ENCODE data around the gene GFAP.
A peak's percentile ranks its signal among the peaks of the same experiment; 100 is the strongest.

GFAP gene

DNA sequence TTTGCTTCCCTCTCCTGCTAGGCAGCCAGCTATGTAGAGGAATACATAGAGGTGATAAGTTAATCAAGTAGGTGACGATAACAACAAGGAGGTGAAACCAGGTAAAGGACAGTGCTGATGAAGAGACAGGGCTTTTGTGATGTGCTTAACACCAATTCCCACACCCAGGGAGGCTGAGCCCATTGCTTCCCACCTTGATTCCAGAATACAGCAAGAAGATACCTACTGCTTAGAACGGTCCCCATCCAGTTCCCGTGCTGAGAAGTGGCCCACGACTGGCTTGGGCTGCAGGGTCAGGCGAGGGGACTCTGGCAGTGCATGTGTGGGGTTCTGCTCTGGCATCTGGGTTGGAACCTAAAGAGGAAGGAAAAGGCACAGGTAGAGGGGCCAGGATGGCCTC is 16.1 kb upstream of the GFAP start:
- no peak for DNase-seq (ENCODE audit: low spot score)

DNA sequence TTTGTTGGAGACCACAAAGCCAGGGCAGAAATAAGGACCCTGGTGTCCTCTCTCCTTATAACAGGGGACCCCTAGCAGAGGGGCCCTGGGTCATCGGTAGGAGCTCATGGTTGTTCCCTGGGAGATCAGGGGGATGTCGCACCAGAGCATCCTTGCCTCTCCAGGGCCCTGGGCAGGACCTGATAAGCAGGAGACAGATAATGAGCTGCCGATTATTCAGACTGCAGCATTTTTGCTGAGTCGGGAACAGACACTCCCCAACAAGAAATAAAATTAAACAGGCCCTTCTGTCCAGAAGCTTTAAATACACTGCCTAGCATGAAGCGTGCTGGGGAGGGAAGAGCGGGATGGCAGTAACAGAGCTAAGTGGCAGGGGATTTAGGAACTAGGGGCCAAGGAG is 15.4 kb upstream of the GFAP start:
- DNase-seq (ENCODE audit: low spot score): no peak

DNA sequence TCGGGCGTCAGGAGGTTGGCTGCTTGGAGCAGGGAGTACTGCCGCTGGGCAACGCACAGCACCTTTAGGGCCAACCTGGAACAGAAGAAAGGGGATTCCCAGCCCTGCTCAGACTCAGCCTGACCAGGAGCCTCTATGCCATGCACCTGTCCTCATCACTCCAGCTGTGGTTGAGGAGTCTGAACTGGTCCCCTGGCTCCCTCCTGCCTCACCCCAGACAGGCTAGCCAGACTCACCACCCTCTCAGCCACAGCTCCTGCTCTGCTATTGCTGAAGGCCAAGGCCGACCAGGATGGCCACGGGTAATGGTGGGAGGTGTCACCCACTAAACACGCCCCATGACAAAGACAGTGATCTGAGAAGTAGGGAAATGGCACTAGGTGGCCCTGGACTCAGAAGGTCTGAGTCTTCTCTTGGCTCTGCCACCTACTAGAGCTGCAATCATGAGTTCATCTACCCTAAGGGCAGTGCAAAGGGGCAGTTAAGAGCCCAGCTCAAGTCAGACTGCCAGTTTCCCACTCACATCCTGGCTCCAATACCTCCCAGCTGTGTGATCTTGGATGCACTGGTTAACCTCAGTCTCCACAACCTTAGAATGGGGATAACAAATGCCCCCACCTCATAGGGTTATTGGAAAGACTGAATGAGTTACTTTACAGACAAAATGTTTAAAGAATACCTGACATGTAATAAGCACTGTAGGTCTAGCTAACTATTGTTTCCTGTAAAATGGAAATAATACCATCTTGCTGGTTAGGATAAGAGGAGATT is 13.8 kb upstream of the GFAP start:
- no peak for DNase-seq (ENCODE audit: low spot score)

DNA sequence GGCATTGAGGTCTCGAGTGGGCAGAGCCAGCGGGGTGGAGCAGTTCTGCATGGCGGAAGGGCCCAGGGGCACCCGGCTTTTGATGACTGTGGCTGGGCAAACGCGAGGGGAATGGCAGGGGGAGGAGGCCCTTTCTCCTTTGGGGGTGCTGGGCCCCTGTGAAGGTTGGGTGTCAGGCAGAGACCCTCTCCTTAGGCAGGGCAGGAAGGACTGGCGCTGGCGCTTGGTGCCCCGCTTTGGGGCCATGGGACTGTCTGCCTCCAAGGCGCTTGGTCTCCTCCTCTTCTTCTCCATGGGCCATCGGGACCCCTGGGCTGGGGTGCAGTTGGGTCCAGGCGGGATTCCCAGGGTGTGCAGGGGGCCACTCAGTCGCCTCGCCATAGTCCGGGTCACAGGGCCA is 12.8 kb upstream of the GFAP start:
- no peak for DNase-seq (ENCODE audit: low spot score)

DNA sequence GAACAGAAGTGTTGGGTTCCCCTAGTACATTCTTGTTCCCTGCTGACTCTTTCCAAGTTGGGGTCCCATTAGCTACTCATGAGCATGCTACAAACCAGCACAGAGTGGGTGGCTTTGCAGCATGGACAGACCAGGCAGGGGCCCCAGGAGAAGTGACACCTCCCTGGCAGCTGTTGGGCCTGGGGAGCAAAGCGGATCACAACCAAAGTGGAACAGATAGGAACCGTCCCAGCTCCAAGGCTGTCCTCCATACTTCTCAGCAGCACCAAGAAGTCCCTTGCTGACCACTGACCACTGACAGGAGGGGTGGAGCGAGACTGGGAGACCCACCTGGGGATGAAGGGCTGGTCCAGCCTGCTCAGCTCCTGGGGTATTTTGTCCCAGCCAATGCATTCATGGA is 12.4 kb upstream of the GFAP start:
- no peak for DNase-seq (ENCODE audit: low spot score)

DNA sequence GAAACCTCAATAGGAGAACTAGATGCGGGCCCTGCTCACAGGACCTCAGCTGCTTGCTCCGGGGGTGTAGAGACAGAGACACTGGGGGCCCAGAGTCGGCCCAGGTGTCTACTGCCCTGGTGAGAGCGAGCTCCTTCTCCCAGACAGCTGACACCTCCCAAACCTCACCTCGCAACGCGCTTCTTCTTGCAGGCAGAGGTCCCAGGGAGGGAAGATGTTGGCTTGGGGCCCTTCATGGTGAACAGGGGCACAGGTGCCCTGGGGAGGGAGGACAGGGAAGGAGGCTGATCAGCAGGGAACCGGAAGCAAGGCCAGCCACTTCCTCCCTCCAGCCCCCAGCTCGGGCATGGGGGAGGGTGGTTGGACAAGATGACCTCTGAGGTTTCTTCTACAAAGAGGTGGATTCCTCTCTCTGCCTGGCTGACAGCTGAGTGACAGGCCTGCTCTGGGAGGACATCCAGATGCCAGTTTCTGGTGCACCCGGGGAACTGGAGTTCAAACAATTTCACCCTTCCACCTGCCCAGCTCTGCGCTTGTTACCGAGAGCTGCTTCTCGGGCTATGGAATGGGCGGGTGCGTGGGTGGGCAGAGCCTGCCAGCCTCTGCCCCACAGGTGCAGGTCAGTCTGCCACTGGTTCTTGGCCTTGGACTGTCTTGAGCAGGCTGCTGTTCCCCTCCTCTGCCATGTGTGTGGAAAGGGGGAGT is 11.7 kb upstream of the GFAP start:
- DNase-seq (ENCODE audit: low spot score): no peak

DNA sequence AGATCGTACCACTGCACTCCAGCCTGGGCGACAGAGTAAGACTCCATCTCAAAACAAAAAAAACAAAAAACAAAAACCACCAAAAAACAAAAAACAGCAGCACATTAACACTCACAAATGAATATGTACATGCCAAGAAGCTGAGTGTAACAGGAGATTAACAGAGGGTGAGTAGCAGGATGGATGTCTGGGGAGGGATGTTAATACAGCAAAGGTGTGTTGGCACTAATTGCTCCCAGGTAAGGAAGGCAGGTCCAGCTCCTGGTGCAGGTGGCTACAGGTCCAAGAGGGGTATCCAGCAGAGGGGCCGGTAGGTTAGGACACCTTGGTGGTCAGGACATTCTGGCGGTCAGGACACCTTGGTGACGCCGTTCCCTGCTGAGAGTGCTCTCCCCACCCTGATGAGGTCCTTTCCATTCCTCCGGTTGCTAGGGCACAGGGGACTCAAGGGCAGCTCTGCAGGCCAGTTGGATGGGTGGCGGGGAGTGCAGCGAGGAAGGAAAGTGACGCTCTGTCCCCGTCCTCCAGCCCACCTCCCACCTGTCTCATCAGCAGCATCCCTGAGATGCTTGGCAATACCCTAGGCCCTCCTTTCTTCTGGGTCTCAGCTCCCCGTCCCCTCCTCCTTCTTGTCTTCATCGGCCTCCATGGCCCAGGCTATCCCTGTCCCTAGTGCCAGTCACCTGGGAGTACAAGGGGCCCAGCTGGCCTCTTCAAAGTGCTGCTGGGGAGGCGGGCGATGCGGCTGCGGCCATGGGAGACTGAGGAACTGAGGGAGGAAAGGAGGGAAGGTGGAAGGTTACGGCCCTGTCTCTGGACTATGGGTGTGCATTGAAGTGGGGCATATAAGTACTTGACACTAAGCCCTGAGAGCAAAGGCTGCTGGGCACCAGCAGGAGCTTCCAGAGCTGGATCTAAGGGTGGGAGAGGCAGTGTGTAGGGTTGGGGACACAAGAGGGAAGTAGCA is 10.7 kb upstream of the GFAP start:
- no peak for DNase-seq (ENCODE audit: low spot score)

DNA sequence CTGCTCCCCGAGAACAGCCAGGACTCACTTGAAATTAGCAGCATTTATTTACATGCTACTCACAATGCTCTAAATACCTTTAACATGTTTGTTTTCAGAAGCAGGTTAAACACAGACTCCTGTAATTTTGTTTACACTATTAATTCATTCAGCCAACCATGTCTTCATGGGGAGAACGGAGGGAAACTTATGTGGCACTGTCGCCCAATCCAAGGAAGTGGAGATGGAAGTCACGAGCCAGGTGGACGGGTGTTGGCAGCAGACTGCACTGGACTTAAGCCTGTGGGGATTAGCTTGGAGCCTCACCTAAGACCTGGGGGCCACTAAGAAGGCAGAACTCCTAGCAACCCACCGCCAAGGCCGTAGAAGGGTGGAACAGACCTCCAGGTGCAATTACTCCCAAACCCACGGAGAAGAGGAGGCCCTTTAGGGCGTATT is 8.8 kb upstream of the GFAP start:
- no peak for DNase-seq (ENCODE audit: low spot score)

DNA sequence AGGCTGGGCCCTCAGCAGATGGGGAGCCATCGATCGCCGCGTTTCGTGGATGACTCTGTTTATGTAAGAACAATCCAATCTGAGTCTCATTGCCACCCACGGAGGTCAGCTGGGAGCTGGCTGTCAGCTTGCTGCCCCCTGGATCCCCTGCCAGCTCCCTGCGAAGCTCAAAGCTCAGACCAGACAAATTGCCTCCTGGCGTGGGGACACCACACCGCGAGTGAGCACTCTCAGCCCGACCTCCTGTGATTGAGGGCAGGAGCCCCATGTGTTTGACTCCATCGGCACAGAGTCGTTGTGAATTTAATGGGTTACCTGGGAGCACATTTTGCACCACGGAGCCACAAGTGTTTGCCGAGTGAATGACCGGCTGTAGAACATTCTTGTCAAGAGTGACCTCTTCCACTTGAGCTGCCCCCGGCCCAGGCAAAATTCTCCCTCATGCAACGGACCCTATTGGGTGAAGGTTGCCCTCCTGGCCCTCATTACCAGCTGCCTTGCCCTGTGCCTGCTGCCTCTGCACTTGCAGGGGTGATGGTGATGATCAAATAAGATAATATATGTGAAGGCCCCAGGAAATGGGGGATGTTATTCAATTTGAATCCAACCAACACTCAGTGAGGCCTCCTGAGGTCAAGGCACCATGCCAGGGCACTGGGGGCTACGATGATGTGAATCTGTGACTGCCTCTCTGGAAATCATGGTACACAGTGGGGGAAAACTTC is 7.6 kb upstream of the GFAP start:
- no peak for DNase-seq (ENCODE audit: low spot score)

DNA sequence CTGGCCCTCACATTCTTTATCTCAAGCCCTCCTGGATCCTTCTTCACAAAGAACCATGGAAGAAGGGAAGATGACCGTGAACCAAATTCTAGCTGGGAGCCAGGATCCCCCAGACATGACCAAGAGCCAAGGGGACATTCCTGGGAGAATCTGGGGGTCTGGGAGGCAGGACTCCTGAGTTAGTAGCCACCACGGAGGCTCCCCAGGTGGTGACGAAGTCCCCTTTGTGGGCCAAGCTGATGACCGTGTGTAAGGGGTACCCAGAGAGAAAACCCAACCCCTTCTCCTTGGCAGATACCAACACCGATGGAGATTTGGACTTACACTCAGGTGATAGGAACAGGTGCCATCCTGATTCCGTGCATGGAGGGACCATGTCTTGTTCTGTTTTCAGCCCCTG is 6.8 kb upstream of the GFAP start:
- no peak for DNase-seq (ENCODE audit: low spot score)

DNA sequence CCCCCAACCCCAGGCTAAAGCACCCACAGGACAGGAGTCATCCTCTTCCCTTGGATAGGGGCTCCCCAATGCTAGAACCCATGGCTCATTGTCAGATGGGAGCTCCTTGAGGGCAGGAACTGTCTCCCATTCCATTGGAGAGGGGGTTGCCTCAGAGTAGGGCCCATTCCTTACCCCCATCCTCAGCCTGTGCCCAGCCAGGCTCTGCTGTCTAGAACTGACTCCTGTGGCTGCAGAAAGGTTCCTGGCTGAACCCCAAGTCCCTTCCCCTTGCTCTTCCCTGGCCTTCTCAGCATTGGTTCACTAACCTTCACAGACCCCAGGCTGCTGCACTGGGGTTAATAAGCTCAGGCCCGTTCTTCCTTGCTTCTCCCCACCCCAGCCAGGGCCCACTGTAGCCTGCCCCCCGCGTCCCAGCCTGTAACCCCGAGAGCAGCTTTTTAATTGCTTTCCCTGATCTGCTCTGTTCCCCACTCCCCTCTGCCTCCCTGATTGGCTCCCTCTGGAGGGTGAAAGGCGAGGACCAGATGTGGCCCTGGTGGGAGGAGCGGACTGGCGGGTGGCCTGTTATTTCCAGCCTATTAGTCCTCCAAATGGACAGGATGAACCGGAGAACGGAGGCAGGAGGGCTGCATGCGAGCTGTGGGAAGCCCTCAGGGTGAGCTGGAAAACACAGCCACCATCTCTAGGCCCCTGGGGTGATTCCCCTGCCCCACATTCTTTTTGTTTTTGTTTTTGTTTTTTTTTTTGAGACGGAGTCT is 6.0 kb upstream of the GFAP start:
- peak; percentile 57 for DNase-seq (ENCODE audit: low spot score)

DNA sequence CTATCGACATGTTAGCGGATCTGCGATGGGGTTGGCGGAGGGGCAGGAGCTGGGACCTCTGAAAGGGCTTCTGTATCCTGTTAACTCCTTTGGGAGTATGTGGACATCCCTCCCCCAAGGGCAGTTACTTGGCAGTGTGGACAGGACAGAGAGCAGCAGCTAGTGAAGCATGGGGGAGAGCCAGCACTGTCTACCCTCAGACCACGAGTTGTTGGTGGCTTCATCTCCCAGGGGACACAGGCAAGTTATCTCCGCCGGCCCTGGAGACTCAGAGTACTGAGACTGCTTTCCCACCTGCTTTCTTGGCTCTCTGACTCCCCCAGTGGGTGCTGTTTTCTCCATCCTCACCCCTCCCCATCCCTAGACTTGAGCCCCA is 5.3 kb upstream of the GFAP start:
- DNase-seq (ENCODE audit: low spot score): no peak

DNA sequence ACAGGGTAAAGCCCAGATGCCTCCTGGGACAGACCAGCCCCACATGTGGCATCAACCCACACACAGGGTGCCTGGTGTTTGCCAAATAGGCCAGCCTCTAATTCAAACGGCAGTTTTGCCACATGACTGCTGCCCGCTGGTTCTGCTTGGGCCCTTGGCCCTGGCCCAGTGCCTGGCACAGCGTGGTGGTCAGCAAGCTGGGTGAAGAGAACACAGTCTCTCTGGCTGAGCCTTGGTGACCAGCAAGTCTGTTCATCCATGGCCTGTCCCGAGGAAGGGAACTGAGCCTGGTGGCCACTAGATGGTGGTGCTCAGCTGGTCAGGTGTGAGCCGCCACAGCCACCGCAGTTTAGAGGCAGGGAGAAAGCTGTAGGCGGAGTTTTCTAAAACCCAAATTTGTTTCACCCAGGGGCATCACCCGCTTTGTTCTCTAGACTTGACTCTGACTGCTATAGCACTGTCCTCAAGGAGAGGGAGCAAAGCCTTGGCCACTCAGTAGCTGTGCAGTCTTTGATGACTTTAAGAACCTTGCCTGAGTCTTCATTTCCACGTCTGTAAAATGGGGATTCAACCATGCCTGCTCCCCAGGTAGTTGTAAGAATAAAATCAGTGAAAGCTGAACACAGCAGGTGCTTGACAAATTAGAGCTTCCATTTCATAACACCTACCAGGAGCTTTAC is 4.7 kb upstream of the GFAP start:
- peak; percentile 90 for DNase-seq (ENCODE audit: low spot score)

DNA sequence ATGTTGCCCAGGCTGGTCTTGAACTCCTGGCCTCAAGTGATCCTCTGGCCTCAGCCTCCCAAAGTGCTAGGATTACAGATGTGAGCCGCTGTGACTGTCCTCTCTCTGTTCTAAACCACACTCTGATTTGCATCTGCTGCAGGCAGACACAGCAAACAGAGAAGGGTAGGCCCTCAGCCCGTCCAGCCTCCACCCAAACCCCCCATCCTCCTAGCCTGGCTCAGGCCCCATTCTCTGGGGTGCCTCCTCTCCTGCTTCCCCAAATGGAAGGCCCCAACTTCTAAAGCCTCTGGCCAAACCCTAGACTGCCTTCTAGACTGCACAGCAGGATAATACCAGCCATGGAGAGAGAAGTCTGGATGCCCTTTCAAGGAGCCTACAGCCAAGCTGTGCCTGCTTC is 4.1 kb upstream of the GFAP start:
- no peak for DNase-seq (ENCODE audit: low spot score)

DNA sequence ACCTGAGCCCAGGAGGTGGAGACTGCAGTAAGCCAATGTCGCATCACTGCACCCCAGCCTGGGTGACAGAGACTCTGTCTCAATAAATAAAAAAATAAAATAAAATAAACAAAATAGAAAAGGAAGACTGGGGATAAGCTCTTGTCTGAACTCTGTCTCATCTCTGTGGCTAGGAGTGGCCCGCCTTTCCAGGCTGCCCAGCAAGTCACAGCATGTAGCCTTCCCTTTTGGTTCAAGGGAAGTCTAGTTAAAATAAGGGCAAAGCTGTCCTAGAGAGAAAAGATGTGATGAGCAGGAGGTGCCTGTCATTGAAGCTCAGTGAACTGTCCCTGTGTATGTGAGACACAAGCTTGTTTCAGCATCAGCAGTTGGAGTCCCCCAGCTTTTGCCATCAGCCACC is 2.7 kb upstream of the GFAP start:
- no peak for DNase-seq (ENCODE audit: low spot score)

DNA sequence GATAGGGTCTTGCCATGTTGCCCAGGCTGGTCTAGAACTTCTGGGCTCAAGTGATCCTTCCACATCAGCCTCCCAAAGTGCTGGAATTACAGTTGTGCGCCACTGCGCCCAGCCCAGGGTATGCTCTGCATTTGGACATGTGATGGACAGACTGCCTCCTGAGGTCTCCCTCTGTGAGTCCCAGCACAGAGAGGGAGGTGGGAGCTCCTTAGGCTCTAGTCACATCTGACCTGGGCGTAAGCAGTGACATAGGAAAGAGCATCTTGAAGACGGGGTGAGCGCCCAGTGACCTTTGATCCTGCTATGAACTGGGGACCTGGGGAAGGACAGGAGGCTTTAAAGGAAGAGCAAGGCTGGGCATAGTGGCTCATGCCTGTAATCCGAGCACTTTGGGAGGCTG is 2.2 kb upstream of the GFAP start:
- DNase-seq (ENCODE audit: low spot score): no peak

DNA sequence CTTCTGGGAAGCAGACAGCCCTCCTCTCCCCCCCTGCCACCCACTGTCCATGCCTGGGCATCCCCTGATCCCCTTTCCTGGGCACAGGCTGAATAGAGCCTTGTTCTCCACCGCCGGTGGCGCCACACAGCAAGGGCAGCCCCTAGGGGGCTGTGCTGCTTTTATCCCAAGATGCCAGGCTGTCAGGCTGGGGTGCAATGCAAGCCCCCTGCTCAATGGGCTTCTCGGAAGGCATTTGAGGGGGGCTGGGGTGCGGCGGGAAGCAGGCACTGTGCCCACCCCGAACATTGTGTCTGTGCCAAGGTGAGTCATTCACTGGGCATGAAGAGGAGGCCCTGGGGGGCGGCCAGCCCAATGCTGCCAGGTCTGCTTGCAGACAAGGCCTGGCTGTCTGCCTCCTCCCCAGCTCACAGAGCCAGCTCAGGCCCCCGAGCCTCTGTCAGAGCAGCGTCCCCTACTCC is 1.5 kb upstream of the GFAP start:
- DNase-seq (ENCODE audit: low spot score): peak; percentile 58

DNA sequence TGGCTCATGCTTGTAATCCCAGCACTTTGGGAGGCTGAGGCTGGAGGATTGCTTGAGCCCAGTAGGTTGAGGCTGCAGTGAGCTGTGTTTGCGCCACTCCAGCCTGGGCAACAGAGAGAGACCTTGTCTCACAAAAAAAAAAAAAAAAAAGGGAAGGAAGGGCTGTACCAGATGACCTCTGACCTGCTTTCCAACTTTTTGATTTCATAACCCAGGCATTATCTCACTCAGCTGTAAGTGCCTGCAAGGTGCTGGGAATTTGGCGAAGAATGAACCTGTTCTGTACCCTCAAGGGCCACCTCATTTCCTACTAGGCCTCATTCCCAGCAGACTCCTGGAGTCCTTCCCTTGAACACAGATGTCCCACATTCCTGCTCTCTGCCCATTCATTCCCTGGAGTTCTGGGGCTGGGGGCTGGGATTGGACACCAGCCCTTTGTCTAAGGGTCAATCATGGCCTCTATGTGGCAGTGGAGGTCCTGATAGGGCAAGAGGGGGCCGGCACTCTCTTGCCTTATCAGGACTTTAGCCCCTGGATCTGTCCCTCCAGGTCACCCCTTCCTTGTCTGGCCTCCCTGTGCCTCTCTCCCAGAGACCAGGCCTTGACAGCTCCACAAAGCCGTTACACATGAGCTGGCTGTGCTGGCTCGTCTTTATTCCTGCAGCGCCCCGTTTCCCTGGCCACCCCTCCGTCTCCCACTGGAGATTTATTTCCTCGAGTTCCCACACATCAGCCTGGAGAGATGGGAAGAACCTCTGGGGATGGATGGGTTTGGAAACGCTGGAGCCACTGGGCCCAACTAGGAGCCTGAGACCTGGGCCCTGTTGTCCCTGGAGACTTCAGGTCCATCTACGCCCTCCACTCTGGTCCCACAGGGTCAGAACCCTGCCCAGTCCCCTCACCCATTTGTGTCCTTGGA is 821 bp upstream of the GFAP start:
- no peak for DNase-seq (ENCODE audit: low spot score)

DNA sequence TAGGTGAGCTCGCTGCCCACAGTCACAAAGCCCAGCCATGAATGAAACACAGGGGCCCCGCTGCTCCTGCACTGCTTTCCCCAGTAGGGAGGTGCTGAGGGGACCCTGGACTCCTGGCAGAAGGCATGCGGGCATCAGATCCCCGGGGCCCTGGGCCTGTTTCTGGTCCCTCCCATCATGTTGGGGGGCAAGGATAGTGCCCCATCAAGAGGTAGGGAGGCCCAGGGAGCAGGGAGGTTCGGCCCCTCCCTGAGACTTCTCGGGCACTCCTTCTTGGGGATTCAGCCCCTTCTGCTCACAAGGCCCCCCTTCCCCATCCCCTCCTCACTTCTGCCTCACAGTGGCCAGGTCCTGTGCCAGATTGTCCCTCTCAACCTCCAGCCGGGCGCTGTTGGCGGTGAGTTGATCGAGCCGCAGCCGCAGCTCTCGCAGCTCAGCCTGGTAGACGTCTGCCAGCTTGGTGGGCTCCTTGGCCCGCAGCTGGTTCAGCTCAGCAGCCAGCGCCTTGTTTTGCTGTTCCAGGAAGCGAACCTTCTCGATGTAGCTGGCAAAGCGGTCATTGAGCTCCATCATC is 515 bp downstream of the GFAP start:
- DNase-seq (ENCODE audit: low spot score): no peak
